WTC11 (cell line): Measurements from ENCODE around the gene NTMT2. TPM values are rescaled to one million over a fixed set of nuclear protein-coding genes. Genes with fewer than 3 reads are reported as not detected.

Experiments used
- ATAC-seq: fragments of 200-7000 bp; cut with Tn5 transposase; 2 replicates; pipeline ENCODE4 v1.10.0; 2021; ENCODE audit warnings: mild to moderate bottlenecking, moderate library complexity
- CTCF ChIA-PET: fragments of 300-600 bp; sonication (Branson Sonifier 250); formaldehyde crosslinking; loops from one replicate; lab custom pipeline; 2021; ENCODE audit warnings: antibody characterized with exemption; lab: Charles Lee
- POLR2A ChIA-PET: fragments of 350-600 bp; sonication (Branson Sonifier 250); formaldehyde crosslinking; loops from one replicate; lab custom pipeline; 2021; ENCODE audit warnings: antibody characterized with exemption; lab: Charles Lee
- DNase-seq: peaks from one replicate; pipeline ENCODE4 v3.0.0; 2021; ENCODE audit warnings: low spot score
- H3K27ac Mint-ChIP-seq: 2 replicates; pipeline ENCODE4 v1.8.0; 2021; ENCODE audit warnings: mixed read lengths
- H3K27me3 Mint-ChIP-seq: 2 replicates; pipeline ENCODE4 v1.8.0; 2021; ENCODE audit warnings: low read depth, mild to moderate bottlenecking, moderate library complexity, mixed read lengths
- H3K36me3 Mint-ChIP-seq: 2 replicates; pipeline ENCODE4 v1.8.0; 2021; ENCODE audit warnings: mixed read lengths
- H3K4me1 Mint-ChIP-seq: 2 replicates; pipeline ENCODE4 v1.8.0; 2022; ENCODE audit warnings: mixed read lengths
- H3K4me3 Mint-ChIP-seq: 2 replicates; pipeline ENCODE4 v1.8.0; 2021; ENCODE audit warnings: mild to moderate bottlenecking, moderate library complexity, mixed read lengths
- H3K9me3 Mint-ChIP-seq: 2 replicates; pipeline ENCODE4 v1.8.0; 2021; ENCODE audit warnings: mixed read lengths
- ATF1 ChIP-seq: sonication (generic); formaldehyde crosslinking; IDR thresholded peaks from 2 replicates; pipeline ENCODE4 v1.8.1; 2023; ENCODE audit warnings: mild to moderate bottlenecking, moderate library complexity, missing genetic modification reagents
- FOXP4 ChIP-seq: sonication (generic); formaldehyde crosslinking; IDR thresholded peaks from 2 replicates; pipeline ENCODE4 v1.8.0; 2022; ENCODE audit warnings: mild to moderate bottlenecking, missing genetic modification reagents
- GTF2I ChIP-seq: fragments of 250-450 bp; sonication (Bioruptor Pico); conservative IDR thresholded peaks from 2 replicates; pipeline ENCODE4 v1.4.0; 2021; ENCODE audit warnings: mild to moderate bottlenecking
- IRF1 ChIP-seq: sonication (generic); formaldehyde crosslinking; IDR thresholded peaks from 2 replicates; pipeline ENCODE4 v1.8.0; 2023; ENCODE audit warnings: missing genetic modification reagents
- JAZF1 ChIP-seq: fragments of 250-450 bp; sonication (Bioruptor Pico); IDR thresholded peaks from 2 replicates; pipeline ENCODE4 v1.9.0; 2021; ENCODE audit warnings: moderate library complexity, mild to moderate bottlenecking, inconsistent platforms
- NFYB ChIP-seq: sonication (generic); formaldehyde crosslinking; conservative IDR thresholded peaks from 2 replicates; pipeline ENCODE4 v1.8.0; 2022; ENCODE audit warnings: low read depth, missing genetic modification reagents
- NR3C1 ChIP-seq: sonication (generic); formaldehyde crosslinking; conservative IDR thresholded peaks from 2 replicates; pipeline ENCODE4 v1.8.1; 2023; ENCODE audit warnings: low read depth, mild to moderate bottlenecking, missing genetic modification reagents
- OVOL2 ChIP-seq: fragments of 250-450 bp; sonication (Bioruptor Pico); IDR thresholded peaks from 2 replicates; pipeline ENCODE4 v1.9.0; 2021; ENCODE audit warnings: mild to moderate bottlenecking, borderline replicate concordance
- PRRX2 ChIP-seq: fragments of 250-450 bp; sonication (Bioruptor Pico); IDR thresholded peaks from 2 replicates; pipeline ENCODE4 v1.8.0; 2021; ENCODE audit warnings: mild to moderate bottlenecking
- RELA ChIP-seq: sonication (generic); formaldehyde crosslinking; IDR thresholded peaks from 2 replicates; pipeline ENCODE4 v1.8.1; 2022; ENCODE audit warnings: missing genetic modification reagents, mild to moderate bottlenecking, borderline replicate concordance
- SP1 ChIP-seq: sonication (generic); formaldehyde crosslinking; conservative IDR thresholded peaks from 2 replicates; pipeline ENCODE4 v1.8.1; 2022; ENCODE audit warnings: missing genetic modification reagents
- STAT6 ChIP-seq: sonication (generic); formaldehyde crosslinking; conservative IDR thresholded peaks from 2 replicates; pipeline ENCODE4 v1.8.1; 2023; ENCODE audit warnings: mild to moderate bottlenecking, low read depth, missing genetic modification reagents, moderate library complexity
- ZNF138 ChIP-seq: sonication (generic); formaldehyde crosslinking; conservative IDR thresholded peaks from 2 replicates; pipeline ENCODE4 v1.8.1; 2022; ENCODE audit warnings: mild to moderate bottlenecking, moderate library complexity, missing genetic modification reagents
- ZNF232 ChIP-seq: sonication (generic); formaldehyde crosslinking; IDR thresholded peaks from 2 replicates; pipeline ENCODE4 v1.8.0; 2022; ENCODE audit warnings: mild to moderate bottlenecking, missing genetic modification reagents
- ZNF281 ChIP-seq: sonication (generic); formaldehyde crosslinking; IDR thresholded peaks from 2 replicates; pipeline ENCODE4 v1.8.0; 2023; ENCODE audit warnings: mild to moderate bottlenecking, missing genetic modification reagents
- ZNF317 ChIP-seq: sonication (generic); formaldehyde crosslinking; IDR thresholded peaks from 2 replicates; pipeline ENCODE4 v1.8.1; 2023; ENCODE audit warnings: low read depth, mild to moderate bottlenecking, moderate library complexity, missing genetic modification reagents, borderline replicate concordance
- ZNF396 ChIP-seq: fragments of 250-450 bp; sonication (Bioruptor Pico); IDR thresholded peaks from 2 replicates; pipeline ENCODE4 v1.8.0; 2021; ENCODE audit warnings: mild to moderate bottlenecking, moderate library complexity, borderline replicate concordance
- ZNF416 ChIP-seq: fragments of 250-450 bp; sonication (Bioruptor Pico); IDR thresholded peaks from 2 replicates; pipeline ENCODE4 v1.9.0; 2021; ENCODE audit warnings: mild to moderate bottlenecking, inconsistent platforms
- ZNF423 ChIP-seq: fragments of 250-450 bp; sonication (Bioruptor Pico); IDR thresholded peaks from 2 replicates; pipeline ENCODE4 v2.1.2; 2022; ENCODE audit warnings: mild to moderate bottlenecking, moderate library complexity
- total RNA-seq: library from RNA; stranded (reverse); gene quantifications from 3 replicates; pipeline ENCODE4 v1.2.3, GENCODE V29; 2021
- TF ChIP-seq, protein P1 (sequence below): sonication (generic); formaldehyde crosslinking; IDR thresholded peaks from 2 replicates; pipeline ENCODE4 v1.8.1; 2022; ENCODE audit warnings: low read depth, missing genetic modification reagents, borderline replicate concordance

The NTMT2 gene
- total RNA-seq, 1 experiment from 2014 or later, result 0.24 TPM

DNA sequence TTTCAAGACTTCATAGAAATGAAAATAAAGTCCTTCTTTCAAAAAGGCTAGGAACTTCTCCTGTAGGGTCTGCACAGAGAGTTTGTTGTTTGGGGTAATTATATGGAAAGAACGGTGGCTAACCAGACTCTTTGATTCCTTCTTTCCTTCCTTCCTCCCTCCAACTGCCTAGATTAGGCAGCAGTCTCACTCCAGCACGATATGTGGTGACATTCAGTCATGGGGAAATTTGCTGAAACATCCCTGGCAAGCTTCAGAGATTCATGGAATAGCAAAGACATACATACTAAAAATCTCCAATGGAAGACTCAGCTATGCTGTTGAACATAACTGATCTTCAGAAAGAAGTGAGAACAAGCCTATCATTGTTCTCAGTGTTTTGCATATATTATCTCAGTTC is 4.3 kb downstream of the NTMT2 start:
- no peak for ATAC-seq
- Mint-ChIP-seq H3K4me3 (no peak overlapping the region), H3K27ac (no peak overlapping the region), H3K9me3 (peaks cover 17% of the 10 kb centered on the region), H3K36me3 (peaks cover 8% of the 10 kb centered on the region), H3K4me1 (peaks cover 22% of the 10 kb centered on the region), H3K27me3 (peaks cover 44% of the 10 kb centered on the region)
- ChIA-PET POLR2A (no interaction called here), CTCF (no interaction called here)
- no peak for DNase-seq
- TF ChIP-seq ZNF317 (CRISPR knock-in tag), result no peak
- no peak for TF ChIP-seq ZNF396 (CRISPR knock-in tag)
- no peak for TF ChIP-seq OVOL2 (CRISPR knock-in tag)
- TF ChIP-seq ZNF281 (CRISPR knock-in tag), result no peak
- TF ChIP-seq NFYB (CRISPR knock-in tag), result no peak
- TF ChIP-seq ZNF416 (CRISPR knock-in tag), result no peak
- TF ChIP-seq ZNF423 (CRISPR knock-in tag), result no peak

DNA sequence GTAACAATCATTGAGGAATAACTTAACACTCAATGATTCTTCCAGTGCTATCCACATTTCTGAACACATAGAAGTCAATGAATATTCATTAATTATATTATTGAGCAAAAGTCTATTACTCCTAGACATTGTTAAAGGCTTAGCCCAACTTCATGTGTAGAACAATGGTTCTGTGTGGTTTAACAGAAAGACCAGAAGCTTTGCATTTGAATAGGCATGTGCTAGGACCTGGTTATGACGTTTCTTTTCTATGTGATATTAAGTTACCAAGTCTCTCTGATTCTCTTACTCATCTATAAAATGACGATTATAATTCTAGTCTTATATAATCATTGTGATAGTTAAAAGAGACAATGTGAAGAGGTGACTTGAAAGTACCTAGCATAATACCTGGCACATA is 5.2 kb downstream of the NTMT2 start:
- CTCF ChIA-PET, result no interaction called here

GRCh38 chr1:170153417-170153816 is 7.7 kb downstream of the NTMT2 start:
- no peak overlapping the region for H3K4me3 Mint-ChIP-seq
- POLR2A ChIA-PET, result no interaction called here
- no peaks in the 10 kb centered on the region for H3K4me1 Mint-ChIP-seq
- TF ChIP-seq OVOL2 (CRISPR knock-in tag), result no peak
- no peak for TF ChIP-seq ZNF232
- TF ChIP-seq IRF1 (CRISPR knock-in tag), result no peak
- TF ChIP-seq FOXP4, result no peak
- no peak for TF ChIP-seq JAZF1 (CRISPR knock-in tag)
- TF ChIP-seq ATF1 (CRISPR knock-in tag), result no peak
- TF ChIP-seq NR3C1 (CRISPR knock-in tag), result no peak
- no peak for TF ChIP-seq GTF2I (CRISPR knock-in tag)
- no peak for TF ChIP-seq RELA
- no peak for TF ChIP-seq STAT6 (CRISPR knock-in tag)
- no peak for TF ChIP-seq SP1

More for the DNA sequence above, 5.2 kb downstream of the NTMT2 start:
- TF ChIP-seq, protein P1, sequence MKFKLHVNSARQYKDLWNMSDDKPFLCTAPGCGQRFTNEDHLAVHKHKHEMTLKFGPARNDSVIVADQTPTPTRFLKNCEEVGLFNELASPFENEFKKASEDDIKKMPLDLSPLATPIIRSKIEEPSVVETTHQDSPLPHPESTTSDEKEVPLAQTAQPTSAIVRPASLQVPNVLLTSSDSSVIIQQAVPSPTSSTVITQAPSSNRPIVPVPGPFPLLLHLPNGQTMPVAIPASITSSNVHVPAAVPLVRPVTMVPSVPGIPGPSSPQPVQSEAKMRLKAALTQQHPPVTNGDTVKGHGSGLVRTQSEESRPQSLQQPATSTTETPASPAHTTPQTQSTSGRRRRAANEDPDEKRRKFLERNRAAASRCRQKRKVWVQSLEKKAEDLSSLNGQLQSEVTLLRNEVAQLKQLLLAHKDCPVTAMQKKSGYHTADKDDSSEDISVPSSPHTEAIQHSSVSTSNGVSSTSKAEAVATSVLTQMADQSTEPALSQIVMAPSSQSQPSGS (CRISPR knock-in tag), result no peak
- TF ChIP-seq NR3C1 (CRISPR knock-in tag) (no peak), GTF2I (CRISPR knock-in tag) (no peak), ZNF416 (CRISPR knock-in tag) (no peak), PRRX2 (CRISPR knock-in tag) (no peak), ZNF138 (CRISPR knock-in tag) (no peak)
- TF ChIP-seq, all 79 proteins: peak for 0
- no peak overlapping the region for H3K4me3 Mint-ChIP-seq
- POLR2A ChIA-PET, result no interaction called here
- H3K4me1 Mint-ChIP-seq, result peaks cover 13% of the 10 kb centered on the region
- DNase-seq, result no peak
- peaks cover 8% of the 10 kb centered on the region for H3K36me3 Mint-ChIP-seq
- H3K27me3 Mint-ChIP-seq, result peaks cover 36% of the 10 kb centered on the region
- H3K9me3 Mint-ChIP-seq, result peaks cover 22% of the 10 kb centered on the region
- ATAC-seq, result no peak
- no peak overlapping the region for H3K27ac Mint-ChIP-seq

More at GRCh38 chr1:170153417-170153816, 7.7 kb downstream of the NTMT2 start:
- Mint-ChIP-seq H3K27me3 (peaks cover 12% of the 10 kb centered on the region), H3K36me3 (peaks cover 8% of the 10 kb centered on the region), H3K27ac (no peak overlapping the region), H3K9me3 (peaks cover 22% of the 10 kb centered on the region)
- CTCF ChIA-PET, result no interaction called here
- ATAC-seq, result no peak
- no peak for DNase-seq
